Measurements from ENCODE around the gene IGDCC3. TPM values are rescaled to one million over a fixed set of nuclear protein-coding genes. Genes with fewer than 3 reads are reported as not detected.

Gene IGDCC3
- polyA plus RNA-seq, 1 donor (not counting 4 experiments of a cell fraction or from before 2014, with no cell fraction given), result not detected

- FAIRE-seq (no peak), DNase-seq (ENCODE audit: low read depth, low spot score) (no peak)
- H3K9me3 ChIP-seq (ENCODE audit: control insufficient read depth, low read depth, low read length), result no peaks in the 10 kb centered on the region
- H3K9ac ChIP-seq (ENCODE audit: control insufficient read depth, extremely low read depth, insufficient read depth, low read length), result no peak overlapping the region
- H3K27me3 ChIP-seq (ENCODE audit: control insufficient read depth, extremely low read depth, insufficient read depth, low read length), result no peaks in the 10 kb centered on the region
- TF ChIP-seq CTCF (optimal IDR thresholded peaks at IDR 0.05 in 1 of 3, IDR thresholded peaks at IDR 0.05 in 1 of 3, conservative IDR thresholded peaks at IDR 0.05 in 1 of 3; ENCODE audit: extremely low read depth in 1 of 3, insufficient read depth in 2 of 3, low read length in 3 of 3) (no peak), EZH2 (IDR thresholded peaks at IDR 0.05; ENCODE audit: low read length) (no peak)
- no peak overlapping the region for H3K4me2 ChIP-seq (ENCODE audit: control insufficient read depth, extremely low read depth, insufficient read depth, low read depth, low read length)
- H3K4me1 ChIP-seq (ENCODE audit: control insufficient read depth, extremely low read depth, insufficient read depth, low read length), result peaks cover 6% of the 10 kb centered on the region
- H3K4me3 ChIP-seq (ENCODE audit: control insufficient read depth in 2 of 3, extremely low read depth in 1 of 3, insufficient read depth in 2 of 3, low read depth in 1 of 3, low read length in 3 of 3), result no peak overlapping the region
- no peak overlapping the region for H3K27ac ChIP-seq (ENCODE audit: control insufficient read depth, insufficient read depth, low read length)
- no peaks in the 10 kb centered on the region for H3K36me3 ChIP-seq (ENCODE audit: control insufficient read depth in 2 of 2, extremely low read depth in 1 of 2, insufficient read depth in 2 of 2, low read length in 2 of 2)
- H3K9me1 ChIP-seq (ENCODE audit: control insufficient read depth, extremely low read depth, insufficient read depth, low read length), result no peaks in the 10 kb centered on the region
- no peak overlapping the region for H2AFZ ChIP-seq (ENCODE audit: control insufficient read depth, low read length)
- H4K20me1 ChIP-seq (ENCODE audit: control insufficient read depth, extremely low read depth, insufficient read depth, low read length), result no peaks in the 10 kb centered on the region
- no peaks in the 10 kb centered on the region for H3K79me2 ChIP-seq (ENCODE audit: control insufficient read depth, insufficient read depth, low read length)
- dilution Hi-C loops (cut with MboI; ENCODE audit: extremely low pct_ligation_motif_present, low sequenced_read_pairs), result no loop called here
Observed at GRCh38 chr15:65309882-65310418, 67.9 kb downstream of the IGDCC3 start.

GRCh38 chr15:65307978-65308377 is 69.8 kb downstream of the IGDCC3 start:
- Histone ChIP-seq H3K27ac (ENCODE audit: control insufficient read depth, insufficient read depth, low read length) (no peak overlapping the region), H4K20me1 (ENCODE audit: control insufficient read depth, extremely low read depth, insufficient read depth, low read length) (no peaks in the 10 kb centered on the region), H3K36me3 (ENCODE audit: control insufficient read depth in 2 of 2, extremely low read depth in 1 of 2, insufficient read depth in 2 of 2, low read length in 2 of 2) (no peaks in the 10 kb centered on the region), H3K79me2 (ENCODE audit: control insufficient read depth, insufficient read depth, low read length) (no peaks in the 10 kb centered on the region), H3K4me3 (ENCODE audit: control insufficient read depth in 2 of 3, extremely low read depth in 1 of 3, insufficient read depth in 2 of 3, low read depth in 1 of 3, low read length in 3 of 3) (no peak overlapping the region), H3K9me1 (ENCODE audit: control insufficient read depth, extremely low read depth, insufficient read depth, low read length) (no peaks in the 10 kb centered on the region), H3K9ac (ENCODE audit: control insufficient read depth, extremely low read depth, insufficient read depth, low read length) (no peak overlapping the region), H3K4me2 (ENCODE audit: control insufficient read depth, extremely low read depth, insufficient read depth, low read depth, low read length) (no peak overlapping the region), H3K4me1 (ENCODE audit: control insufficient read depth, extremely low read depth, insufficient read depth, low read length) (peaks cover 13% of the 10 kb centered on the region), H3K9me3 (ENCODE audit: control insufficient read depth, low read depth, low read length) (no peaks in the 10 kb centered on the region), H3K27me3 (ENCODE audit: control insufficient read depth, extremely low read depth, insufficient read depth, low read length) (no peaks in the 10 kb centered on the region), H2AFZ (ENCODE audit: control insufficient read depth, low read length) (no peak overlapping the region)
- DNase-seq (ENCODE audit: low read depth, low spot score) (no peak), FAIRE-seq (no peak)
- dilution Hi-C loops (cut with MboI; ENCODE audit: extremely low pct_ligation_motif_present, low sequenced_read_pairs), result no loop called here
- TF ChIP-seq EZH2 (IDR thresholded peaks at IDR 0.05; ENCODE audit: low read length), result no peak
- TF ChIP-seq CTCF (optimal IDR thresholded peaks at IDR 0.05 in 1 of 3, IDR thresholded peaks at IDR 0.05 in 1 of 3, conservative IDR thresholded peaks at IDR 0.05 in 1 of 3; ENCODE audit: extremely low read depth in 1 of 3, insufficient read depth in 2 of 3, low read length in 3 of 3), result no peak

Data from keratinocyte (primary cell).